ENCODE data around the gene KIAA1217.

Gene KIAA1217

GRCh38 chr10:24237801-24238395, 29.0 kb downstream of the KIAA1217 start:
- Histone ChIP-seq H4K20me1 (no peaks in the 10 kb centered on the region), H3K9me3 (replicated peaks in 1 of 11) (no peaks in the 10 kb centered on the region), H3K4me3 (no peak overlapping the region), H3K27me3 (no peaks in the 10 kb centered on the region), H3K36me3 (no peaks in the 10 kb centered on the region), H3K27ac (no peak overlapping the region), H3K4me2 (no peak overlapping the region), H3K9ac (no peak overlapping the region), H3K4me1 (no peaks in the 10 kb centered on the region)
- TF ChIP-seq Cebpa-rat (IDR thresholded peaks at IDR 0.05): no peak

GRCh38 chr10:24238519-24239247, 29.7 kb downstream of the KIAA1217 start:
- H3K36me3 ChIP-seq: no peaks in the 10 kb centered on the region
- H3K4me2 ChIP-seq: no peak overlapping the region
- H3K9ac ChIP-seq: no peak overlapping the region
- no peaks in the 10 kb centered on the region for H3K4me1 ChIP-seq
- H3K4me3 ChIP-seq: no peak overlapping the region
- no peaks in the 10 kb centered on the region for H3K9me3 ChIP-seq (replicated peaks in 1 of 11)
- H4K20me1 ChIP-seq: no peaks in the 10 kb centered on the region
- H3K27me3 ChIP-seq: no peaks in the 10 kb centered on the region
- TF ChIP-seq Cebpa-rat (IDR thresholded peaks at IDR 0.05): no peak
- no peak overlapping the region for H3K27ac ChIP-seq

- H3K9me3 ChIP-seq (replicated peaks in 1 of 11): no peaks in the 10 kb centered on the region
- H3K27ac ChIP-seq: no peak overlapping the region
- no peaks in the 10 kb centered on the region for H3K36me3 ChIP-seq
- no peaks in the 10 kb centered on the region for H3K4me1 ChIP-seq
- H3K4me2 ChIP-seq: no peak overlapping the region
- no peaks in the 10 kb centered on the region for H3K27me3 ChIP-seq
- H3K4me3 ChIP-seq: no peak overlapping the region
- no peak for TF ChIP-seq Cebpa-rat (IDR thresholded peaks at IDR 0.05)
- no peak overlapping the region for H3K9ac ChIP-seq
- no peaks in the 10 kb centered on the region for H4K20me1 ChIP-seq
These were observed 30.5 kb downstream of the KIAA1217 start for GRCh38 chr10:24239289-24240040.

GRCh38 chr10:24240041-24240751, 31.3 kb downstream of the KIAA1217 start:
- H3K36me3 ChIP-seq: no peaks in the 10 kb centered on the region

GRCh38 chr10:24241536-24242040, 32.6 kb downstream of the KIAA1217 start:
- no peaks in the 10 kb centered on the region for H3K27me3 ChIP-seq
- TF ChIP-seq Cebpa-rat (IDR thresholded peaks at IDR 0.05): no peak
- H3K36me3 ChIP-seq: no peaks in the 10 kb centered on the region
- no peak overlapping the region for H3K9ac ChIP-seq
- H3K27ac ChIP-seq: no peak overlapping the region
- 0 out of 20 replicates have a peak, but pooled peaks cover 0 to 5% (median 0%) of the 10 kb centered on the region in 10 experiments for H3K4me1 ChIP-seq
- no peak overlapping the region for H3K4me3 ChIP-seq
- H3K9me3 ChIP-seq (replicated peaks in 1 of 11): no peaks in the 10 kb centered on the region
- no peak overlapping the region for H3K4me2 ChIP-seq
- H4K20me1 ChIP-seq: no peaks in the 10 kb centered on the region

More at GRCh38 chr10:24240041-24240751, 31.3 kb downstream of the KIAA1217 start:
- H3K4me3 ChIP-seq: no peak overlapping the region
- H3K4me2 ChIP-seq: no peak overlapping the region
- H3K9me3 ChIP-seq (replicated peaks in 1 of 11): no peaks in the 10 kb centered on the region
- no peaks in the 10 kb centered on the region for H4K20me1 ChIP-seq
- no peak for TF ChIP-seq Cebpa-rat (IDR thresholded peaks at IDR 0.05)
- no peaks in the 10 kb centered on the region for H3K27me3 ChIP-seq
- no peak overlapping the region for H3K27ac ChIP-seq
- no peak overlapping the region for H3K9ac ChIP-seq
- H3K4me1 ChIP-seq: 0 out of 20 replicates have a peak, but pooled peaks cover 0 to 5% (median 0%) of the 10 kb centered on the region in 10 experiments

- no peak for TF ChIP-seq Cebpa-rat (IDR thresholded peaks at IDR 0.05)
- Histone ChIP-seq H3K36me3 (no peaks in the 10 kb centered on the region), H3K4me3 (no peak overlapping the region), H3K4me1 (0 out of 20 replicates have a peak, but pooled peaks cover 0 to 5% (median 0%) of the 10 kb centered on the region in 10 experiments), H3K27me3 (no peaks in the 10 kb centered on the region), H3K4me2 (no peak overlapping the region), H3K27ac (no peak overlapping the region), H3K9me3 (replicated peaks in 1 of 11) (no peaks in the 10 kb centered on the region), H3K9ac (no peak overlapping the region), H4K20me1 (no peaks in the 10 kb centered on the region)
These were observed 33.6 kb downstream of the KIAA1217 start for GRCh38 chr10:24242562-24242961.

- TF ChIP-seq Cebpa-rat (IDR thresholded peaks at IDR 0.05): no peak
- no peaks in the 10 kb centered on the region for H3K27me3 ChIP-seq
- H3K36me3 ChIP-seq: no peaks in the 10 kb centered on the region
These were observed 37.4 kb downstream of the KIAA1217 start for GRCh38 chr10:24246365-24246764.

GRCh38 chr10:24247841-24248240, 38.9 kb downstream of the KIAA1217 start:
- Histone ChIP-seq H3K4me2 (no peak overlapping the region), H3K4me3 (no peak overlapping the region)
- no peak for TF ChIP-seq Cebpa-rat (IDR thresholded peaks at IDR 0.05)

More at GRCh38 chr10:24246365-24246764, 37.4 kb downstream of the KIAA1217 start:
- no peaks in the 10 kb centered on the region for H4K20me1 ChIP-seq
- no peak overlapping the region for H3K4me2 ChIP-seq
- H3K9ac ChIP-seq: no peak overlapping the region
- H3K9me3 ChIP-seq (replicated peaks in 1 of 11): no peaks in the 10 kb centered on the region
- no peak overlapping the region for H3K27ac ChIP-seq
- no peak overlapping the region for H3K4me3 ChIP-seq
- 0 out of 20 replicates have a peak, but pooled peaks cover 0 to 5% (median 0%) of the 10 kb centered on the region in 10 experiments for H3K4me1 ChIP-seq

More at GRCh38 chr10:24247841-24248240, 38.9 kb downstream of the KIAA1217 start:
- Histone ChIP-seq H3K36me3 (no peaks in the 10 kb centered on the region), H3K9me3 (replicated peaks in 1 of 11) (no peaks in the 10 kb centered on the region), H3K4me1 (0 out of 20 replicates have a peak, but pooled peaks cover 0 to 5% (median 0%) of the 10 kb centered on the region in 10 experiments), H3K9ac (no peak overlapping the region), H3K27me3 (no peaks in the 10 kb centered on the region), H3K27ac (no peak overlapping the region), H4K20me1 (no peaks in the 10 kb centered on the region)
